Measurements from ENCODE around the gene SSH3. TPM values are rescaled to one million over a fixed set of nuclear protein-coding genes. Genes with fewer than 3 reads are reported as not detected.

Gene SSH3
- total and polyA plus RNA-seq, 2 of the 4 experiments (the other 2 are of a cell fraction), result 7.3 to 26.7 TPM

DNA sequence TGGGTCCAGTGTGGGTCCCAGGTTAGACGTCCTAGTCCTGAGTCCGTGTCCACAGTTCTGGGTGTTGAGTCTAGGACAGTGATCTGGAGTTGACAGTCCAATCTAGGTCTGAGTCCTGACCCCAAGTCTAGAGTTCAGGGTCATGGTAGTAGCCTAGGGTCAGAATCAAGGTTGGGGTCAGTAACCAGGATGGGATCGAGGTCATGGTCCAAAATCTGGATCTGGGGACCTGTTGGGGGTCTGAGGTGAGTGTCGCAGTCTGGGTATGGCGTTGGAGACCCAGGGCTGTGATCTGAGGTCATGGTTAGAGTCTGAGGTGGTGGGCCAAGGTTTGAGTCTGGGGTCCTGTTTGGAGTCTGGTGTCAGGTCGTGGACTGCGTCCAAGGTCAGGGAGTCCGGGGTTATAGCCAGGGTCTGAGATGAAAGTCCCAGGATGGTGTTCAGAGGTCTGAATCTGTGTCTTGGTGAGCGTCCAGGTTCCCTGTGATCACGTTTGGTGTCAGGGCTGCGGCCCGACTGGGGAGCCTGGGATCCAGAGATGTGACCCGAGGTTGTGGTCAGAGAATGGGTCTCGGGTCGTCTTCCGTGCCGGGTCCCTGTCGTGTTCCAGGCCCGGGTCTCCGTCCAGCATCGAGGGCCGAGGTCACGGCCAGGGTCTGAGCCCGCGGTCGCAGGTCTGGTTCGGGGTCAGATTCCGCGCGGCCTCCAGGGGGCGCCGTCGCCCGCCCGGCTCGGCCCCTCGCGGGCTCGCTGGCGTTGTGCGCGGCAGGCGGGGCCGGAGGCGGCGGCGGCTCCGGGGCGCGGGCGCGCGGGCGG, 37.5 kb upstream of the SSH3 start:
- Histone ChIP-seq H3K4me1 (ENCODE audit: control insufficient read depth, insufficient read depth, low read length) (peaks cover 35% of the 10 kb centered on the region), H4K8ac (ENCODE audit: low read depth in 2 of 2, low read length in 2 of 2) (peak overlapping the region; percentile 24 to 83; a peak in 2 of 4 replicates), H3K79me1 (ENCODE audit: low read depth in 1 of 2, low read length in 2 of 2) (peaks cover 18 to 52% of the 10 kb centered on the region in 2 experiments; a peak in 3 of 4 replicates), H3K4ac (ENCODE audit: low read depth, low read length) (peak overlapping the region; percentile 55; the same call in 1 of the 2 replicates), H3K9me3 (ENCODE audit: control insufficient read depth, insufficient read depth, low read length) (no peaks in the 10 kb centered on the region), H2AK5ac (ENCODE audit: low read depth, low read length) (peak overlapping the region; percentile 43), H4K20me1 (ENCODE audit: insufficient read depth, low read length) (peaks cover 33% of the 10 kb centered on the region), H3K9me1 (ENCODE audit: insufficient read depth, low read length) (peaks cover 31% of the 10 kb centered on the region), H2BK120ac (ENCODE audit: low read depth, low read length) (peak overlapping the region; percentile 51), H3K23ac (ENCODE audit: low read depth, low read length) (no peak overlapping the region; the same call in 1 of the 2 replicates), H3K27me3 (ENCODE audit: control insufficient read depth, insufficient read depth, low read length) (no peaks in the 10 kb centered on the region), H3K56ac (ENCODE audit: extremely low read depth, insufficient read depth, low read length) (no peak overlapping the region), H3K9ac (ENCODE audit: low read depth, low read length) (no peak overlapping the region), H2BK20ac (ENCODE audit: low read depth, low read length) (no peak overlapping the region), H3K4me3 (ENCODE audit: insufficient read depth, low read depth, low read length) (peak overlapping the region; percentile 78), H2BK5ac (ENCODE audit: low read depth, low read length, poor library complexity, severe bottlenecking) (peak overlapping the region; percentile 27), H3K14ac (replicated peaks; ENCODE audit: low read depth, low read length) (no peak overlapping the region), H2AFZ (replicated peaks; ENCODE audit: low read length, poor library complexity) (peak overlapping the region; percentile 93), H3K4me2 (ENCODE audit: low read depth, low read length) (peak overlapping the region; percentile 60), H2AK9ac (replicated peaks; ENCODE audit: low read depth, low read length, poor library complexity) (peak overlapping the region; percentile 93), H3K36me3 (ENCODE audit: control insufficient read depth, insufficient read depth, low read length) (peaks cover 10% of the 10 kb centered on the region; the same call in 1 of the 2 replicates), H3K27ac (ENCODE audit: insufficient read depth, low read length) (no peak overlapping the region), H2BK15ac (ENCODE audit: low read depth, low read length) (peak overlapping the region; percentile 7; the same call in 1 of the 3 replicates), H3K18ac (ENCODE audit: low read depth, low read length) (no peak overlapping the region), H4K91ac (ENCODE audit: insufficient read depth, low read depth, low read length) (peak overlapping the region; percentile 68), H4K5ac (ENCODE audit: low read depth, low read length) (peak overlapping the region; percentile 94; the same call in 1 of the 2 replicates)
- no peak for TF ChIP-seq MAFK (IDR thresholded peaks at IDR 0.05; ENCODE audit: low read depth, low read length)
- TF ChIP-seq MAZ (IDR thresholded peaks at IDR 0.05; ENCODE audit: borderline replicate concordance, low read depth, low read length), result peak; percentile 44; the same call in 1 of the 2 replicates
- TF ChIP-seq RCOR1 (IDR thresholded peaks at IDR 0.05; ENCODE audit: insufficient replicate concordance, low read length), result no peak
- TF ChIP-seq, protein P1, sequence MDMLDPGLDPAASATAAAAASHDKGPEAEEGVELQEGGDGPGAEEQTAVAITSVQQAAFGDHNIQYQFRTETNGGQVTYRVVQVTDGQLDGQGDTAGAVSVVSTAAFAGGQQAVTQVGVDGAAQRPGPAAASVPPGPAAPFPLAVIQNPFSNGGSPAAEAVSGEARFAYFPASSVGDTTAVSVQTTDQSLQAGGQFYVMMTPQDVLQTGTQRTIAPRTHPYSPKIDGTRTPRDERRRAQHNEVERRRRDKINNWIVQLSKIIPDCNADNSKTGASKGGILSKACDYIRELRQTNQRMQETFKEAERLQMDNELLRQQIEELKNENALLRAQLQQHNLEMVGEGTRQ (IDR thresholded peaks at IDR 0.05; ENCODE audit: low read depth, low read length), result no peak
- no peak for TF ChIP-seq POLR2A (IDR thresholded peaks at IDR 0.05; ENCODE audit: low read depth, low read length)
- no peak for TF ChIP-seq BHLHE40 (IDR thresholded peaks at IDR 0.05; ENCODE audit: low read depth, low read length)
- no peak for TF ChIP-seq FOS (IDR thresholded peaks at IDR 0.05; ENCODE audit: low read depth, low read length)
- TF ChIP-seq, protein P2, sequence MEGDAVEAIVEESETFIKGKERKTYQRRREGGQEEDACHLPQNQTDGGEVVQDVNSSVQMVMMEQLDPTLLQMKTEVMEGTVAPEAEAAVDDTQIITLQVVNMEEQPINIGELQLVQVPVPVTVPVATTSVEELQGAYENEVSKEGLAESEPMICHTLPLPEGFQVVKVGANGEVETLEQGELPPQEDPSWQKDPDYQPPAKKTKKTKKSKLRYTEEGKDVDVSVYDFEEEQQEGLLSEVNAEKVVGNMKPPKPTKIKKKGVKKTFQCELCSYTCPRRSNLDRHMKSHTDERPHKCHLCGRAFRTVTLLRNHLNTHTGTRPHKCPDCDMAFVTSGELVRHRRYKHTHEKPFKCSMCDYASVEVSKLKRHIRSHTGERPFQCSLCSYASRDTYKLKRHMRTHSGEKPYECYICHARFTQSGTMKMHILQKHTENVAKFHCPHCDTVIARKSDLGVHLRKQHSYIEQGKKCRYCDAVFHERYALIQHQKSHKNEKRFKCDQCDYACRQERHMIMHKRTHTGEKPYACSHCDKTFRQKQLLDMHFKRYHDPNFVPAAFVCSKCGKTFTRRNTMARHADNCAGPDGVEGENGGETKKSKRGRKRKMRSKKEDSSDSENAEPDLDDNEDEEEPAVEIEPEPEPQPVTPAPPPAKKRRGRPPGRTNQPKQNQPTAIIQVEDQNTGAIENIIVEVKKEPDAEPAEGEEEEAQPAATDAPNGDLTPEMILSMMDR (conservative IDR thresholded peaks at IDR 0.05; ENCODE audit: low read depth, low read length), result peak; percentile 75
- TF ChIP-seq RAD21 (IDR thresholded peaks at IDR 0.05; ENCODE audit: low read length), result peak; percentile 73
- TF ChIP-seq, protein P3, sequence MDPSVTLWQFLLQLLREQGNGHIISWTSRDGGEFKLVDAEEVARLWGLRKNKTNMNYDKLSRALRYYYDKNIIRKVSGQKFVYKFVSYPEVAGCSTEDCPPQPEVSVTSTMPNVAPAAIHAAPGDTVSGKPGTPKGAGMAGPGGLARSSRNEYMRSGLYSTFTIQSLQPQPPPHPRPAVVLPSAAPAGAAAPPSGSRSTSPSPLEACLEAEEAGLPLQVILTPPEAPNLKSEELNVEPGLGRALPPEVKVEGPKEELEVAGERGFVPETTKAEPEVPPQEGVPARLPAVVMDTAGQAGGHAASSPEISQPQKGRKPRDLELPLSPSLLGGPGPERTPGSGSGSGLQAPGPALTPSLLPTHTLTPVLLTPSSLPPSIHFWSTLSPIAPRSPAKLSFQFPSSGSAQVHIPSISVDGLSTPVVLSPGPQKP (IDR thresholded peaks at IDR 0.05; ENCODE audit: borderline replicate concordance, low read depth, low read length), result no peak
- no peak for TF ChIP-seq MXI1 (IDR thresholded peaks at IDR 0.05; ENCODE audit: borderline replicate concordance, low read depth, low read length)
- peak; percentile 69 for TF ChIP-seq SMC3 (IDR thresholded peaks at IDR 0.05; ENCODE audit: low read depth, low read length)
- dilution Hi-C loops (cut with HindIII; ENCODE audit: low sequenced_read_pairs, unreplicated experiment) (no loop called here), intact Hi-C loops (cut with micrococcal nuclease) (loop anchor here (1.0 kb wide), 2 partner anchors 36 to 51 kb away; no protein-coding TSS in a partner anchor), in situ Hi-C loops (cut with MboI; ENCODE audit: low sequenced_read_pairs) (no loop called here)
- peak; percentile 73 for ATAC-seq (ENCODE audit: low read depth)
- no TSS peak for BruUV-seq (replicated peaks)
- DNase-seq, result peak; percentile 33
- WGBS, 2 experiments (ENCODE audit: extremely low coverage in 2 of 2, insufficient read length in 1 of 2), result 11% methylated on average over 41 of the region's 54 CpGs; no CpG with 5 or more reads in 1 of the 2 experiments
- CTCF ChIA-PET, result interaction anchor here (0.6 to 3.1 kb wide), 4 partner anchors 11 to 112 kb away, joined by 3 to 10 read pairs (median 4); no protein-coding TSS in a partner anchor
- POLR2A ChIA-PET (ENCODE audit: unreplicated experiment), result interaction anchor here (0.6 kb wide), 1 partner anchor 87 kb away, joined by 10 read pairs; no protein-coding TSS in a partner anchor
